Thyroid gland (tissue), 4 donors: Measurements from ENCODE around the gene DNAH8. TPM values are rescaled to one million over a fixed set of nuclear protein-coding genes. Genes with fewer than 3 reads are reported as not detected.
A peak's percentile ranks its signal among the peaks of the same experiment; 100 is the strongest.

ENCODE experiments used
- DNase-seq, 2 donors: peaks; one replicate each; pipeline ENCODE4 v3.0.0-alpha.2; 2019
- H3K27ac ChIP-seq, 3 donors: fragments of 200-600 bp; sonication (generic); 1 replicate in 2 of 3; 2 replicates in 1 of 3; pipeline ENCODE4 v1.5.1; 2016 to 2019; ENCODE audit warnings: mild to moderate bottlenecking in 1 of 3, moderate library complexity in 1 of 3
- H3K27me3 ChIP-seq: fragments of 200-600 bp; sonication (generic); one replicate; pipeline ENCODE4 v1.5.1; 2019
- H3K36me3 ChIP-seq, 2 donors: fragments of 200-600 bp; sonication (generic); one replicate each; pipeline ENCODE4 v1.5.1; 2016 to 2019
- H3K4me1 ChIP-seq, 2 donors: fragments of 200-600 bp; sonication (generic); one replicate each; pipeline ENCODE4 v1.5.1; 2017 to 2019
- H3K4me3 ChIP-seq, 3 donors: fragments of 200-600 bp; sonication (generic); replicated peaks in 1 of 3; 1 replicate in 2 of 3; 2 replicates in 1 of 3; pipeline ENCODE4 v1.5.1; 2016; ENCODE audit warnings: mild to moderate bottlenecking in 1 of 3
- H3K9me3 ChIP-seq: fragments of 200-600 bp; sonication (generic); one replicate; pipeline ENCODE4 v1.5.1; 2017
- CTCF ChIP-seq, 6 experiments: fragments of 200-600 bp in 3 of 6; fragments of 450-650 bp in 3 of 6; sonication (generic) in 3 of 6; IDR thresholded peaks; one replicate each; pipeline ENCODE4 v1.5.1; 2016 to 2019; ENCODE audit warnings: antibody characterized with exemption in 6 of 6, mild to moderate bottlenecking in 2 of 6, inconsistent platforms in 1 of 6, moderate library complexity in 1 of 6
- POLR2A ChIP-seq, 2 donors: fragments of 450-650 bp; IDR thresholded peaks; one replicate each; pipeline ENCODE4 v1.6.1; 2017; ENCODE audit warnings: antibody characterized with exemption in 2 of 2, mild to moderate bottlenecking in 2 of 2, moderate library complexity in 1 of 2
- WGBS, 2 donors: methylation state at CpG; one replicate each; pipeline ENCODE4 v1.1.5; 2017; 5-methylcytosine and 5-hydroxymethylcytosine counted together
- intact Hi-C: fragments of 100-400 bp; cut with DNase I; formaldehyde crosslinking; loops from one replicate; pipeline ENCODE4 v1.15.1; 2023
- total RNA-seq, 4 donors: library from RNA; depleted of rRNA; stranded (reverse); fragments of >200 nt; gene quantifications; one replicate each; pipeline ENCODE4 v1.2.3, GENCODE V29; 2016

Gene DNAH8
- total RNA-seq, 4 donors from 2014 or later: 0.04 to 4.8 (median 0.12) TPM

GRCh38 chr6:38943964-38944363 is 228.9 kb downstream of the DNAH8 start:
- TF ChIP-seq POLR2A (IDR thresholded peaks at IDR 0.05): no peak
- TF ChIP-seq CTCF (IDR thresholded peaks at IDR 0.05): peak in 1 of 6 experiments; percentile 15
- 65 to 70% methylated on average over 4 of the region's 4 CpGs for WGBS, 2 donors

GRCh38 chr6:38944655-38945279 is 229.7 kb downstream of the DNAH8 start:
- no peaks in the 10 kb centered on the region for H3K36me3 ChIP-seq
- H3K9me3 ChIP-seq: no peaks in the 10 kb centered on the region
- no peak for TF ChIP-seq CTCF (IDR thresholded peaks at IDR 0.05)
- TF ChIP-seq POLR2A (IDR thresholded peaks at IDR 0.05): no peak
- no peaks in the 10 kb centered on the region for H3K27me3 ChIP-seq
- DNase-seq: no peak
- no peak overlapping the region for H3K27ac ChIP-seq
- H3K4me1 ChIP-seq: no peaks in the 10 kb centered on the region
- intact Hi-C loops: no loop called here
- no peak overlapping the region for H3K4me3 ChIP-seq
- WGBS, 2 donors: 92 to 96% methylated on average over 1 of the region's 1 CpG

More at GRCh38 chr6:38943964-38944363, 228.9 kb downstream of the DNAH8 start:
- intact Hi-C loops: no loop called here
- no peak overlapping the region for H3K27ac ChIP-seq
- H3K27me3 ChIP-seq: no peaks in the 10 kb centered on the region
- no peaks in the 10 kb centered on the region for H3K9me3 ChIP-seq
- no peaks in the 10 kb centered on the region for H3K4me1 ChIP-seq
- peak; percentile 18 to 39 for DNase-seq
- H3K36me3 ChIP-seq: no peaks in the 10 kb centered on the region
- H3K4me3 ChIP-seq: no peak overlapping the region

GRCh38 chr6:38955861-38956260 is 240.8 kb downstream of the DNAH8 start:
- intact Hi-C loops: no loop called here

GRCh38 chr6:38957426-38957825 is 242.3 kb downstream of the DNAH8 start:
- Histone ChIP-seq H3K4me1 (no peaks in the 10 kb centered on the region), H3K27ac (no peak overlapping the region), H3K4me3 (no peak overlapping the region), H3K9me3 (no peaks in the 10 kb centered on the region), H3K27me3 (no peaks in the 10 kb centered on the region), H3K36me3 (no peaks in the 10 kb centered on the region)
- intact Hi-C loops: no loop called here
- TF ChIP-seq POLR2A (IDR thresholded peaks at IDR 0.05) (no peak), CTCF (IDR thresholded peaks at IDR 0.05) (no peak)
- DNase-seq: no peak

More at GRCh38 chr6:38955861-38956260, 240.8 kb downstream of the DNAH8 start:
- Histone ChIP-seq H3K4me3 (no peak overlapping the region), H3K9me3 (no peaks in the 10 kb centered on the region), H3K27ac (no peak overlapping the region), H3K27me3 (no peaks in the 10 kb centered on the region), H3K4me1 (no peaks in the 10 kb centered on the region), H3K36me3 (no peaks in the 10 kb centered on the region)
- TF ChIP-seq CTCF (IDR thresholded peaks at IDR 0.05) (no peak), POLR2A (IDR thresholded peaks at IDR 0.05) (no peak)
- 60% methylated on average over 2 of the region's 2 CpGs; no CpG with 5 or more reads in 1 of the 2 donors for WGBS, 2 donors
- peak in 1 of 2 donors; percentile 9 for DNase-seq

- no peaks in the 10 kb centered on the region for H3K4me1 ChIP-seq
- H3K27me3 ChIP-seq: no peaks in the 10 kb centered on the region
- WGBS, 2 donors: 82 to 87% methylated on average over 2 of the region's 2 CpGs
- H3K9me3 ChIP-seq: no peaks in the 10 kb centered on the region
- no peak overlapping the region for H3K27ac ChIP-seq
- intact Hi-C loops: no loop called here
- TF ChIP-seq CTCF (IDR thresholded peaks at IDR 0.05) (no peak), POLR2A (IDR thresholded peaks at IDR 0.05) (no peak)
- H3K4me3 ChIP-seq: no peak overlapping the region
- DNase-seq: no peak
- H3K36me3 ChIP-seq: no peaks in the 10 kb centered on the region
These were observed 244.0 kb downstream of the DNAH8 start for GRCh38 chr6:38959138-38959537.
